NCI-H1417 treated with DMSO at 0.1 percent for 48 hours (cell line): ENCODE results near the gene ST7.
A peak's percentile ranks its signal among the peaks of the same experiment; 100 is the strongest.
"Not testable (repeated sequence)": the region's sequence is repeated elsewhere in the genome, so short reads cannot be mapped to it uniquely, and the experiment has no call there.

ENCODE experiments used
- DNase-seq: peaks from one replicate; lab custom pipeline; 2025; lab: John Stamatoyannopoulos, UW

Gene ST7

GRCh38 chr7:116950889-116951351, 2.4 kb upstream of the ST7 start:
- no peak for DNase-seq

- no peak for DNase-seq
Measured at GRCh38 chr7:116951366-116952292, 1.7 kb upstream of the ST7 start.

GRCh38 chr7:116952635-116953371, 498 bp upstream of the ST7 start:
- DNase-seq = peak; percentile 79

GRCh38 chr7:116953906-116954838, 871 bp downstream of the ST7 start:
- DNase-seq = peak; percentile 21

GRCh38 chr7:116955340-116955739, 2.0 kb downstream of the ST7 start:
- DNase-seq = no peak

GRCh38 chr7:116955801-116956476, 2.6 kb downstream of the ST7 start:
- no peak for DNase-seq

GRCh38 chr7:116956477-116956804, 3.1 kb downstream of the ST7 start:
- no peak for DNase-seq

- DNase-seq = no peak
Measured at GRCh38 chr7:116957874-116958273, 4.6 kb downstream of the ST7 start.

- not testable (repeated sequence) for DNase-seq
Measured at GRCh38 chr7:116961966-116962673, 8.8 kb downstream of the ST7 start.

GRCh38 chr7:116963234-116963633, 9.9 kb downstream of the ST7 start:
- no peak for DNase-seq

GRCh38 chr7:116966601-116967000, 13.3 kb downstream of the ST7 start:
- DNase-seq = no peak

GRCh38 chr7:116967254-116967922, 14.1 kb downstream of the ST7 start:
- DNase-seq = no peak

GRCh38 chr7:116967983-116968382, 14.7 kb downstream of the ST7 start:
- no peak for DNase-seq

- no peak for DNase-seq
Measured at GRCh38 chr7:116968631-116969030, 15.3 kb downstream of the ST7 start.

GRCh38 chr7:116969371-116969902, 16.1 kb downstream of the ST7 start:
- no peak for DNase-seq

- no peak for DNase-seq
Measured at GRCh38 chr7:116970238-116970910, 17.1 kb downstream of the ST7 start.

GRCh38 chr7:116971153-116971552, 17.9 kb downstream of the ST7 start:
- DNase-seq = not testable (repeated sequence)

- no peak for DNase-seq
Measured at GRCh38 chr7:116971869-116972268, 18.6 kb downstream of the ST7 start.

- not testable (repeated sequence) for DNase-seq
Measured at GRCh38 chr7:116975024-116975423, 21.7 kb downstream of the ST7 start.
